Globus pallidus (tissue), 1 donor: Measurements from ENCODE around the gene IQCM.

Source experiments
- DNase-seq: peaks from one replicate; pipeline ENCODE4 v3.0.0-alpha.2; 2015; ENCODE audit warnings: low spot score

The IQCM gene

GRCh38 chr4:149709640-149710039, 106.0 kb downstream of the IQCM start:
- DNase-seq: no peak

- no peak for DNase-seq
Measured at GRCh38 chr4:149708513-149709130, 107.0 kb downstream of the IQCM start.

GRCh38 chr4:149707862-149708261, 107.8 kb downstream of the IQCM start:
- no peak for DNase-seq

GRCh38 chr4:149706942-149707341, 108.7 kb downstream of the IQCM start:
- DNase-seq: no peak

GRCh38 chr4:149702414-149703293, 113.0 kb downstream of the IQCM start:
- DNase-seq: no peak

DNA sequence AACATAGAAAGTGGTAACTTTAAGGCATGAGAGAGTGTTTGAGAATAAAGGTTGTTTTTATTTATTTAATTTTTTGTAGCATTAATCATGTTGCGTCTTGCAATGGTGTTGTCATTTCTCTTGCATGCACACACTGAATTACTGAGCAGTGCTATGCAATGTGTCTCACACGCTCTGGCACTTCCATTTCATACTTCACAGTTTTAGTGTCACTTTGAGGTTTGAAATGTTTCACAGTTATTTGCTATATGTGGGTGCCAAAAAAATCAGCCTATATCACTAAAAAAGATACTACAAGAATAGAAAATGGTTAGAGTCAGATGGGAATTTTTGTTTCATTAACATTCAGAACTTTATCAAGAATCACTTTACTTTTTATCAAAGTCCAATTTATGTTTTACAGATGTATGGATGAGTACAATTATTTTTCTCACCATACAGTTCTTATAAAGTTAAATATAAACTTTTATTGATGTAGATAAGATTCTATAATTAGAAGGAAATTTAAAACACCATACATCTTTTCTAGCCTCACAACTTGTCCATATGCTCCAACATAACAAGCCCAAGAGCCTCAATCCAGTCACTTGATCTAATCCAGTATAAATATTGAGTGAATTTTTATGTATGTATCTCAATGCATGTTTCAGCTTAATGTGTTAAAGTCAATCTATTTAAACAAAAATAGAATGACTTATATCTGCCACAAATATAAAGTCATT, 114.0 kb downstream of the IQCM start:
- no peak for DNase-seq

- DNase-seq: no peak
Measured at GRCh38 chr4:149700272-149700671, 115.4 kb downstream of the IQCM start.

- no peak for DNase-seq
Measured at GRCh38 chr4:149699642-149700041, 116.0 kb downstream of the IQCM start.

DNA sequence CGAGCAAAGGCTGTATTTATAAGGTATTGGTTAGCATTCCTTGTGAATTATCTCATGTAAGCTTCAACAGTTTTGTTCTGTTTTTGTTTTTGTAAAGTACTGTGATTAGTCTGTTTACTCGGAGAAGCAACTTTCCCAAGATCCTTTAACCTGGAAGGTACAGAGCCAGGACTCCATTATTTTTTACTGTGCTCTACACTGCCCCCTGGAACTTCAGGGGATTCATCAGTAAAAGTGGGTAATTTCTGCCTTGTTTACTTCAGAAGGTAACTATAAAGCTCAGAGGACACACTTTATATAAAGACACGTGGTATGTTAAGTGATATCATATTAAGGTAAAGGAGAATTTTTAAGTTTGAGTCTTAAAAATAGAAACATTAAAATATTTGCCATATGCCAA, 124.9 kb downstream of the IQCM start:
- no peak for DNase-seq

- no peak for DNase-seq
Measured at GRCh38 chr4:149684516-149684915, 131.1 kb downstream of the IQCM start.

- DNase-seq: no peak
Measured at GRCh38 chr4:149676076-149676475, 139.6 kb downstream of the IQCM start.

DNA sequence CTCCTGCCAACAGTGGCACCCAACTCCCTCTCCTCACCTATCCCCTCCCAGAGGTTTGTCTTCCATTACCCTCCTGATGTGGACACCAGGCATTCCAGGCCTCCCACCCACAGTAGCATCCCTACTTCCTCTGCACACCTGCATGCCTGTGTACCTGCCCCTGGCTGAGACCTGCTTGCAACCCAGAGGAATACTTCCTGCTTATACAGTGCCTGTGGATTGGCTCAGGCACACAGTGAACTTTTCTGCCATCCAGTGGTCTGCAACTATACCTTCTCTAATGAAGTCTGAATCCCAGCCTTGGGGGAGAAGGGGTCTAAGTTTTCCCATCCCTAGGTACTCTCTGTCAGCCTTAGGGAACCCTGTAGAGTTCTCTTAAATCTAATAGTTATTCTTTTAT, 169.9 kb downstream of the IQCM start:
- DNase-seq: no peak

DNA sequence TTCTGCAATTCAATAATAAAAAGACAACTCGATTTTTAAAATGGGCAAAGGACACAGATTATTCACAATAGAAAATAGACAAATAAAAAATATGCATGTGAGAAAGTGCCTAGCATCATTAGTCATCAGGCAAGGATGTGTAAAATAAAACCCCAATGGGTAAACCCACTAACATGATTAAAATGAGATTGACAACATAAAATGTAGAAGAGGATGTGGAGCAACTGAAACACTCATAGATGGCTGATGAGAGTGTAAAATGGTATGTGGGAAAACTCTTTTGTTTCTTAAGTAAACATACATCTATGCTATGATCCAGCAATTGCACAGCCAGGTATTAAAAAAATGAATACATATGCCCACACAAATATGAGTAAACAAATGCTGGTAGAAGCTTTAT, 177.6 kb downstream of the IQCM start:
- no peak for DNase-seq

DNA sequence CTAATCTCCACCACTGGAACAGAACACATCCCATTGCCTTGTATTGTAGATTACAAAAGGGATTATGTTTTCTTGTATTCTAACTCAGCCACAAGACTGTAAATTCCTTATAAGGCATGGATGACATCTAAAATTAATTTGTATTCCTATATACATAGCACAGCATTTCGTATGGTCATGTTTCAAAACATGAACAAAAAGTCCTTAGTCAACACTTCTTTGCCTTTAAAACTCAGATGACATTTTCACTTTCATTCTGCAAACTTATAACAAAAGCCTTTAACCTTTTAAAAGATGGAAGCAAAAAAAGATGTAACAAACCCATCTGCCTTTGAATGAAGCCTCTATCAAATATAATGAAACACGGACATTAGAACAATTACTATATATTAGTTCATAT, 181.3 kb downstream of the IQCM start:
- DNase-seq: no peak

DNA sequence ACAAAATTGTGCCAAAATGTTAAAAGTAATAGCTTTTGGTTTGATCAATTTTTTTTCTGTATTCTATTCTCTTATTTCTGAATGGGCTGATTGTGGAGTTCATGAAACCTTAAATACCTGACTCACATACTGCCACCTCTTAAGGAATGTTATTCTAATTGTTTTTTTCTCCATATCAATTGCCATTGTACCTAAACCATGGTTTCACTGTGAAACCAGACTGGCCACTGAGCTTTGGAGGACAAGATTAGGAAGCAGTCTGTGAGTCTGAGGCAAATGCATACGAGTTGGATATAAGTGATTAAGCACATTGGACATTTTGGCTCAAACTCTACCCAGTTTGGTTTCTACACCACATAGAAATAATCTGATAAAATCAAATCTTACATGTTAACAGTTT, 184.0 kb downstream of the IQCM start:
- DNase-seq: no peak

- DNase-seq: no peak
Measured at GRCh38 chr4:149630064-149630463, 185.6 kb downstream of the IQCM start.

- no peak for DNase-seq
Measured at GRCh38 chr4:149605601-149606378, 209.9 kb downstream of the IQCM start.

GRCh38 chr4:149604827-149605226, 210.8 kb downstream of the IQCM start:
- DNase-seq: no peak

GRCh38 chr4:149595500-149595899, 220.1 kb downstream of the IQCM start:
- DNase-seq: no peak

GRCh38 chr4:149589826-149590225, 225.8 kb downstream of the IQCM start:
- no peak for DNase-seq

- no peak for DNase-seq
Measured at GRCh38 chr4:149584722-149585121, 230.9 kb downstream of the IQCM start.

- DNase-seq: no peak
Measured at GRCh38 chr4:149574971-149575370, 240.7 kb downstream of the IQCM start.
